ENCODE measurements around the gene GALNT5.

- TF ChIP-seq CTCF (conservative IDR thresholded peaks at IDR 0.05 in 1 of 2, IDR thresholded peaks at IDR 0.05 in 1 of 2; ENCODE audit: low read depth in 1 of 2, low read length in 2 of 2) (no peak), EZH2 (IDR thresholded peaks at IDR 0.05; ENCODE audit: low read length, missing control alignments) (no peak)
Measured at GRCh38 chr2:157348291-157348921, 90.9 kb downstream of the GALNT5 start.
